Calu3 (cell line): ENCODE data around the gene USP37. TPM values are rescaled to one million over a fixed set of nuclear protein-coding genes. Genes with fewer than 3 reads are reported as not detected.
A peak's percentile ranks its signal among the peaks of the same experiment; 100 is the strongest.

Source experiments
- BruUV-seq: library from RNA; stranded (reverse); fragments of 400-500 nt; replicated peaks from 2 replicates; lab custom pipeline; 2021; lab: Mats Ljungman, UMichigan
- CTCF ChIA-PET: fragments of 300-600 bp; sonication (Branson Sonifier 250); formaldehyde crosslinking; loops from one replicate; lab custom pipeline; 2022; ENCODE audit warnings: antibody characterized with exemption; lab: Charles Lee
- DNase-seq: peaks from one replicate; pipeline ENCODE4 v3.0.0; 2022
- H3K27ac Mint-ChIP-seq: one replicate; pipeline ENCODE4 v1.8.0; 2022; ENCODE audit warnings: mixed read lengths; ENCODE audit not compliant: unreplicated experiment
- H3K27me3 Mint-ChIP-seq: one replicate; pipeline ENCODE4 v1.8.0; 2022; ENCODE audit warnings: mixed read lengths; ENCODE audit not compliant: unreplicated experiment
- H3K36me3 Mint-ChIP-seq: one replicate; pipeline ENCODE4 v1.8.0; 2022; ENCODE audit warnings: mild to moderate bottlenecking, moderate library complexity, mixed read lengths; ENCODE audit not compliant: insufficient read depth, unreplicated experiment
- H3K4me1 Mint-ChIP-seq: one replicate; pipeline ENCODE4 v1.8.0; 2022; ENCODE audit warnings: mild to moderate bottlenecking, low read depth, mixed read lengths; ENCODE audit not compliant: unreplicated experiment
- H3K4me3 Mint-ChIP-seq: one replicate; pipeline ENCODE4 v1.8.0; 2022; ENCODE audit warnings: mild to moderate bottlenecking, low read depth, moderate library complexity, mixed read lengths; ENCODE audit not compliant: unreplicated experiment
- H3K9me3 Mint-ChIP-seq: one replicate; pipeline ENCODE4 v1.8.0; 2022; ENCODE audit warnings: low read depth, mixed read lengths; ENCODE audit not compliant: unreplicated experiment
- CTCF ChIP-seq: fragments of 200-600 bp; IDR thresholded peaks from one replicate; pipeline ENCODE4 v1.8.0; 2022; ENCODE audit warnings: antibody characterized with exemption; ENCODE audit not compliant: unreplicated experiment
- intact Hi-C: fragments of 100-400 bp; cut with micrococcal nuclease; formaldehyde crosslinking; loops from one replicate; pipeline ENCODE4 v1.10.0; 2022; ENCODE audit not compliant: unreplicated experiment
- total RNA-seq: library from RNA; stranded (reverse); gene quantifications from 2 replicates; pipeline ENCODE4 v1.2.3, GENCODE V29; 2022

USP37 gene
- total RNA-seq, 1 experiment from 2014 or later: 27.5 TPM

DNA sequence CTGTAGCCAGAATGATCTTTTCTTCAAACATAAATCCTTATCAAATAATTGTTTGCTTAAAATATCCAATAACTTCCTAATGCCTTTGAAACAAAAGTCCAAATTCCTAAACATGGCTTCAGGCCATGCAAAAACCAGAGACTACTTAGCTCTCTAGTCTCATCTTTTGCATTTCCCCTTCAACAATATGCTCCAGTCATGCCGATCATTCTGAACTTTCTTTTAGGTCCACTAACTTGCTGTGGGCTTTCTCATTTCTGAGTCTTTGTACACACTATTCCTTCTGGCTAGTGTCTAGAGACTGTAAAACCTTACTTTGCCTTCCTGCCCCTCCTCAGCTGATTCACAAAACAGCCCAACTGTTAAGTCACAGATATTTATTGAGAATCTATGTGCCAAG, 97.7 kb downstream of the USP37 start:
- H3K4me3 Mint-ChIP-seq: no peak overlapping the region
- intact Hi-C loops: no loop called here
- no peaks in the 10 kb centered on the region for H3K9me3 Mint-ChIP-seq
- H3K27ac Mint-ChIP-seq: no peak overlapping the region
- H3K27me3 Mint-ChIP-seq: no peaks in the 10 kb centered on the region
- H3K4me1 Mint-ChIP-seq: no peaks in the 10 kb centered on the region
- TF ChIP-seq CTCF: no peak
- peaks cover 18% of the 10 kb centered on the region for H3K36me3 Mint-ChIP-seq
- no peak for DNase-seq
- no TSS peak for BruUV-seq
- CTCF ChIA-PET: no interaction called here

GRCh38 chr2:218465987-218466633, 102.0 kb downstream of the USP37 start:
- H3K36me3 Mint-ChIP-seq: peaks cover 14% of the 10 kb centered on the region
- CTCF ChIA-PET: interaction anchor here (0.9 kb wide), 1 partner anchor 59 kb away, joined by 3 read pairs; no protein-coding TSS in a partner anchor
- no peaks in the 10 kb centered on the region for H3K4me1 Mint-ChIP-seq
- intact Hi-C loops: loop anchor here (2.0 kb wide), 1 partner anchor 59 kb away; no protein-coding TSS in a partner anchor
- no TSS peak for BruUV-seq
- H3K4me3 Mint-ChIP-seq: no peak overlapping the region
- H3K27me3 Mint-ChIP-seq: no peaks in the 10 kb centered on the region
- DNase-seq: no peak
- H3K27ac Mint-ChIP-seq: no peak overlapping the region
- peak; percentile 56 for TF ChIP-seq CTCF
- H3K9me3 Mint-ChIP-seq: no peaks in the 10 kb centered on the region

- Mint-ChIP-seq H3K4me1 (no peaks in the 10 kb centered on the region), H3K36me3 (peaks cover 45% of the 10 kb centered on the region), H3K4me3 (no peak overlapping the region), H3K9me3 (no peaks in the 10 kb centered on the region), H3K27me3 (no peaks in the 10 kb centered on the region), H3K27ac (no peak overlapping the region)
- no TSS peak for BruUV-seq
- DNase-seq: no peak
- CTCF ChIA-PET: interaction anchor here (0.7 kb wide), 1 partner anchor 13 kb away, joined by 5 read pairs; no protein-coding TSS in a partner anchor
- intact Hi-C loops: no loop called here
- no peak for TF ChIP-seq CTCF
Measured at GRCh38 chr2:218458598-218458997, 109.6 kb downstream of the USP37 start.

DNA sequence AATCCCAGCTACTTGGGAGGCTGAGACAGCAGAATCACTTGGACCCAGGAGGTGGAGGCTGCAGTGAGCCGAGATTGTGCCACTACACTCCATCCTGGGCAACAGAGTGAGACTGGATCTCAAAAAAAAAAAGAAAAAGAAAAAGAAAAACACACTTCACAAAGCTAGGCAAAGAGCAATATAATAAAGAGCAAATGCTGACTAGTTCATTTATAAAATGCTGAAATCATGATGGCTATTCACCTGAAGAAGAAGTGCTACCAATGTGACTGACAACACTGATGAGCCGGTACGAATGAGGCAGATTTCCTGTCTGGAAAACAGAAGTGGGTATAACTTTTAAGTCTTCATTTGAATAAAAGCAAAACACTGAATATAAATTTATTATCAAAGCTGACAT, 111.3 kb downstream of the USP37 start:
- no peaks in the 10 kb centered on the region for H3K27me3 Mint-ChIP-seq
- no peak overlapping the region for H3K27ac Mint-ChIP-seq
- H3K36me3 Mint-ChIP-seq: peaks cover 41% of the 10 kb centered on the region
- intact Hi-C loops: no loop called here
- no peak for DNase-seq
- H3K4me3 Mint-ChIP-seq: no peak overlapping the region
- no peak for TF ChIP-seq CTCF
- H3K9me3 Mint-ChIP-seq: no peaks in the 10 kb centered on the region
- BruUV-seq: no TSS peak
- CTCF ChIA-PET: no interaction called here
- no peaks in the 10 kb centered on the region for H3K4me1 Mint-ChIP-seq
